HFF-Myc (cell line): ENCODE results near the gene ZNF407.

Experiments used
- DNase-seq: peaks from one replicate; pipeline ENCODE4 v3.0.0-alpha.2; 2011; ENCODE audit warnings: low read depth; ENCODE audit errors: extremely low read depth
- H3K4me3 ChIP-seq: replicated peaks from 2 replicates; pipeline ENCODE4 v1.5.1; 2011; ENCODE audit warnings: low read depth, mild to moderate bottlenecking, control low read depth, low read length
- TF ChIP-seq, protein P1 (sequence below): IDR thresholded peaks from 2 replicates; pipeline ENCODE4 v1.5.1; 2012; ENCODE audit warnings: mild to moderate bottlenecking, low read depth, low read length, control low read depth; ENCODE audit errors: missing control alignments

ZNF407 gene

DNA sequence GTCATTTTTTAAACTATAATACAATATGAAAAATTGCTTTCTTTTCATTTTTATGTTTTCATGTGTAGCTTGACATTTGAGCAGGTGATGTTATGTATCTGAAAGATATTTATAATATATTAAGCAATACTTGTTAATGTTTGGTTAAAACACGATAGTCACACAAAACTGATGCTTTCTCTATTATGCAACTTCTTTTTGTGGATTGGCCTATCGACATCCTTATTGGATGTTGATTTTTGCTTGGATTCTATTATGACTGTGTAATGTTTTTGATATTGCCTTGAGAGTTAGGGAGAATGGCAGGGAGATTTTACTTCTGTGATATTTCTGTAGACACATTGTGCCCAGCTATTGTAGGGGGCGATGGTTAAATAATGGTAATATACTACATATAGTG lies 128.0 kb downstream of the ZNF407 start:
- no peak for DNase-seq
- no peak overlapping the region for H3K4me3 ChIP-seq
- TF ChIP-seq, protein P1, sequence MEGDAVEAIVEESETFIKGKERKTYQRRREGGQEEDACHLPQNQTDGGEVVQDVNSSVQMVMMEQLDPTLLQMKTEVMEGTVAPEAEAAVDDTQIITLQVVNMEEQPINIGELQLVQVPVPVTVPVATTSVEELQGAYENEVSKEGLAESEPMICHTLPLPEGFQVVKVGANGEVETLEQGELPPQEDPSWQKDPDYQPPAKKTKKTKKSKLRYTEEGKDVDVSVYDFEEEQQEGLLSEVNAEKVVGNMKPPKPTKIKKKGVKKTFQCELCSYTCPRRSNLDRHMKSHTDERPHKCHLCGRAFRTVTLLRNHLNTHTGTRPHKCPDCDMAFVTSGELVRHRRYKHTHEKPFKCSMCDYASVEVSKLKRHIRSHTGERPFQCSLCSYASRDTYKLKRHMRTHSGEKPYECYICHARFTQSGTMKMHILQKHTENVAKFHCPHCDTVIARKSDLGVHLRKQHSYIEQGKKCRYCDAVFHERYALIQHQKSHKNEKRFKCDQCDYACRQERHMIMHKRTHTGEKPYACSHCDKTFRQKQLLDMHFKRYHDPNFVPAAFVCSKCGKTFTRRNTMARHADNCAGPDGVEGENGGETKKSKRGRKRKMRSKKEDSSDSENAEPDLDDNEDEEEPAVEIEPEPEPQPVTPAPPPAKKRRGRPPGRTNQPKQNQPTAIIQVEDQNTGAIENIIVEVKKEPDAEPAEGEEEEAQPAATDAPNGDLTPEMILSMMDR, result no peak

DNA sequence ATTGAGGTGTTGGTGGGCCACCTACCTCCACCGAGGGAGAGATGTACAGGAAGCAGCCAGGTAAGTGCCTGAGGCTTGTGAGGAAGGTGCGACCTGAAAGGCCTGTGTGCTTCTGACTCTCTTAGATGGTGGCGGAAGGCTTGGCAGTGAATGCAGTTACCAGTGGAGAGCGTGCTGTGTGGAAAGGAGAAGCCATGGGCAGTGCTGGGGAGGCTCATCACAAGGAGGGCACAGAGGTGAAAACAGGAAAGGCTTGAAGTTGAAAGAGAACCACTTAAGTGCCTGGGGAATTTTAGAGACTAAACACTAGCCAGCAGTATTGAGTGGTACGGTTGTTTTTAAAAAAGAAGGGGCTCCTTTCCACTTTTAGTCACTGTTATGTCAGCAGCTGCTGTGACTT lies 130.9 kb downstream of the ZNF407 start:
- no peak overlapping the region for H3K4me3 ChIP-seq
- TF ChIP-seq, protein P1, result no peak
- DNase-seq, result no peak

DNA sequence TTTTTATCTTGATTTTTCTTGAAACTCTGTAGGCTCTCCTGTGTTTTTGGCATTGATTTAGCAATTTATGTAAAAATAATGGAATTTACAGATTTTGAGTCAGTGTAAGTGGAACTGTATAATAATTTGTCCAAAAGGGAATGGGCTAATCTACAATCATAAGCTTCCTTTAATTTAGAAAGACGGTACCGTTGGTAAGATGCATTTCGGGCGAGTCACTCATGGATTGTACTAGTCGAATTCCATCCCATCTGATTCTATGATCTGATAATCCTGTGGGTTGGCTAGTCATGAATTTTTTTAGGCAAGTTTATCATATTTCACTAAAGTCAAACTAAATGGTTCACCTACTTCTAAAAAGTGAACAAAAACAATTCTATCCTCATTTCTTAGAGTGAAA lies 133.4 kb downstream of the ZNF407 start:
- TF ChIP-seq, protein P1, result no peak
- no peak for DNase-seq
- H3K4me3 ChIP-seq, result no peak overlapping the region

DNA sequence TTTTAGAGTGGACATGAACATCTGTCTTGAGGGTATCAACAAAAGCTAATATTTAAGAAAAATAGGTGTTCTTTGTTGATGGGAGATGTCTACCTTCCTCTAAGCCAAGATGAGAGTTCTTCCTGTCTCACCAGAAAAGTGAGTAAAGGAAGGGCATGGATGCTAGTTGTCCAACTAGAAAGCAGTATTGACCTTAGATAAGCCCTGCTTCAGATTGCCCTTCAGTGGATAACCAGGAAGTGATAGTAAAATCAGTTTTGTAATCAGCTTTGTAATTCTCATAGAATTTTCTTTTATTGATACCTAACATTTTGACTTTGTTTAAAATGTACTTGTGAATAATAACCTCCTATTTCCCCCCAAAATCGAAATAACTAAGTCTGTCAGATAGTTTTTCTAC lies 134.7 kb downstream of the ZNF407 start:
- H3K4me3 ChIP-seq, result no peak overlapping the region
- TF ChIP-seq, protein P1, result no peak
- DNase-seq, result no peak

DNA sequence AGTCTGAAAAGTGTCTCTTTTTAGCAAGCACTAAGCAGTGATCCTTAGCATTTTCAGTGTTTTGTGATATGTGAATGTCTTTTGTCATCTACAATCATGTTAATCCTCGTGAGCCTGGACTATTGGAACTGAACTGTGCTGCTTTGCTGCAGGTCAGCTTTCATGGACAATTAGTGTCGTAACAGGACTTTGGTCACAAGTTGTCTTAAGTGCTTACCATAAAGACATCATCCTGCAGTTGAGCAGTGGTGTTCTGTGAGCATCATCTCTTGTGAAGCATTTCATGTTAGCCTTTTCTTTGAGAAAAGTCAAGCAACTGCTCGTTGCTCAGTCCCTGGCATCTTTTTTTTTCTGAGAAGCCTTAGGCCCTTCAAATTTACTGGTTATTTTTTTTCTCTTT lies 135.9 kb downstream of the ZNF407 start:
- H3K4me3 ChIP-seq, result no peak overlapping the region
- TF ChIP-seq, protein P1, result no peak
- DNase-seq, result no peak

DNA sequence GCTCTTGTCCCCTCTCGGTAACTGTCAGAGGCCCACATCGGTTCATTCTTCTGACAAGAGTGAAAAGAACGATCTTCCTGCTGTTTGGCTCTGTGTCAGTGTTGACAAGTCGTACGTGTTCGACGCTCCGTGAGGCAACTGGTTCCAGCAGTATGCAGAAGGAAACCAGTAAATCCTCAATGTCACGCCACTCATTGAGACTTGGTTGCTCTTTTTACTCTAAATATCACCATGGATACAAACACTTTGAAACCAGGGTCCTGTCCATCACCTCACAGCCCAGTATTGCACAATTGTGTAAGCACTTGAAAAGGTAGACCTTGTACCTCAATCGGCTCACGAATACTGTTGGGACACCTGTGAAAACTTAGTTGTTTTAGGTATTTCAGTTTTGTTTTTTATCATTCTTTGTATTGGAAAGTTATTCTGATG lies 136.4 kb downstream of the ZNF407 start:
- no peak for DNase-seq
- TF ChIP-seq, protein P1, result no peak

DNA sequence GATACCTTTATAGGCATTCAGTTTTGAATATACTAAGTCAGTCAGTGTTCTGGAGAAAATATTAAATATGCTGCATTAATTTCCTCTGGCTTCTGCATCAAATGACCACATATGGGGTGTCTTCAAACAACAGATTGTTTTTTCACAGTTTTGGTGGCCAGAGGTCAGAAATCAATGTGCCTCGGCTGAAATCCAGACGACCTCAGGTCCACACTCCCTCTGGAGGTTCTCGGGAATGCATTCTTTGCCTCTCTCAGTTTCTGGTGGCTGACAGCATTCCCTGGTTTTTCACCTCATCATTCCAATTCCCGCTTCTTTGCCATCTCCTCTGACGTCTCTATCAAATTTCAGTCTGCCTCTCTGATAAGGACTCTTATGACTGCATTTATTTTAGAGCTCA lies 142.3 kb downstream of the ZNF407 start:
- H3K4me3 ChIP-seq, result no peak overlapping the region
- TF ChIP-seq, protein P1, result no peak
- DNase-seq, result no peak

More for the DNA sequence above, 136.4 kb downstream of the ZNF407 start:
- no peak overlapping the region for H3K4me3 ChIP-seq
